HepG2 (cell line): ENCODE measurements around the gene SCARB2. TPM values are rescaled to one million over a fixed set of nuclear protein-coding genes. Genes with fewer than 3 reads are reported as not detected.

Experiments
- ATAC-seq: fragments of 200-7000 bp; cut with Tn5 transposase; 3 replicates; pipeline ENCODE4 v1.9.1; 2020; ENCODE audit warnings: mild to moderate bottlenecking, moderate library complexity
- BruUV-seq: library from RNA; stranded (reverse); fragments of 400-500 nt; replicated peaks from 2 replicates; lab custom pipeline; 2021; lab: Mats Ljungman, UMichigan
- CTCF ChIA-PET: fragments of 300-600 bp; formaldehyde crosslinking; extraction: SDS; loops from one replicate; lab custom pipeline; 2021; ENCODE audit warnings: low total read pairs, inconsistent platforms, low intra/inter-chr PET ratio; lab: Yijun Ruan, JAX
- POLR2A ChIA-PET: fragments of 350-600 bp; sonication (Branson Sonifier 250); formaldehyde crosslinking; loops from one replicate; lab custom pipeline; 2020; ENCODE audit warnings: antibody characterized with exemption, inconsistent platforms; lab: Yijun Ruan, JAX
- DNase-seq: peaks from one replicate; pipeline ENCODE4 v3.0.0-alpha.2; 2015; ENCODE audit warnings: low spot score
- FAIRE-seq: peaks from 3 replicates; lab custom pipeline; 2011; peaks lifted over from hg19 to GRCh38; lab: Jason Lieb, UNC
- H2AFZ ChIP-seq: one replicate; pipeline ENCODE4 v1.6.1; 2011; ENCODE audit warnings: low read length, inconsistent platforms
- H3K27ac ChIP-seq: fragments of 300-600 bp; 3 replicates; pipeline ENCODE4 v1.8.0; 2011; ENCODE audit warnings: mixed run types, mild to moderate bottlenecking, mixed read lengths, low read length, inconsistent platforms; ENCODE audit not compliant: insufficient read depth; ENCODE audit errors: extremely low read length
- H3K27me3 ChIP-seq, 2 experiments: fragments of 200-600 bp in 1 of 2; 2 replicates in 1 of 2; 3 replicates in 1 of 2; pipeline versions ENCODE4 v1.6.0 to v1.8.0; 2011; ENCODE audit warnings: low read length in 2 of 2, mild to moderate bottlenecking in 2 of 2, moderate library complexity in 2 of 2, inconsistent platforms in 1 of 2; ENCODE audit not compliant: insufficient read depth in 2 of 2, control insufficient read depth in 1 of 2
- H3K36me3 ChIP-seq, 2 experiments: fragments of 200-600 bp in 1 of 2; replicated peaks in 1 of 2; 2 replicates in 1 of 2; 3 replicates in 1 of 2; pipeline versions ENCODE4 v1.5.1 to v1.8.0; 2011; ENCODE audit warnings: low read length in 2 of 2, inconsistent platforms in 1 of 2; ENCODE audit not compliant: insufficient read depth in 2 of 2, control insufficient read depth in 1 of 2
- H3K4me1 ChIP-seq: 2 replicates; pipeline ENCODE4 v1.5.1; 2012; ENCODE audit warnings: low read length, inconsistent platforms; ENCODE audit not compliant: insufficient read depth
- H3K4me2 ChIP-seq: 2 replicates; pipeline ENCODE4 v1.6.0; 2011; ENCODE audit warnings: low read depth, low read length, inconsistent platforms
- H3K4me3 ChIP-seq, 3 experiments: fragments of 200-600 bp in 1 of 3; sonication (generic), shearing (Covaris generic) in 1 of 3; replicated peaks in 1 of 3; 2 replicates each; pipeline ENCODE4 v1.5.1; 2011 to 2016; ENCODE audit warnings: low read length in 3 of 3, inconsistent platforms in 2 of 3, low read depth in 2 of 3, mild to moderate bottlenecking in 2 of 3, control low read depth in 1 of 3, mixed read lengths in 1 of 3; ENCODE audit not compliant: insufficient read depth in 1 of 3
- H3K79me2 ChIP-seq: one replicate; pipeline ENCODE4 v1.6.1; 2011; ENCODE audit warnings: low read length, inconsistent platforms; ENCODE audit not compliant: insufficient read depth
- H3K9ac ChIP-seq: 2 replicates; pipeline ENCODE4 v1.6.0; 2011; ENCODE audit warnings: mild to moderate bottlenecking, low read depth, low read length, inconsistent platforms; ENCODE audit not compliant: insufficient read depth
- H3K9me3 ChIP-seq: 2 replicates; pipeline ENCODE4 v1.5.1; 2012; ENCODE audit warnings: mild to moderate bottlenecking, low read length
- H4K20me1 ChIP-seq: 2 replicates; pipeline ENCODE4 v1.6.0; 2011; ENCODE audit warnings: inconsistent platforms, mild to moderate bottlenecking, low read length, moderate library complexity; ENCODE audit not compliant: insufficient read depth
- MTERF4 ChIP-seq: sonication (generic); formaldehyde crosslinking; IDR thresholded peaks from 2 replicates; pipeline ENCODE4 v1.8.0; 2023; ENCODE audit warnings: mild to moderate bottlenecking, missing genetic modification reagents
- PAX8 ChIP-seq: sonication (generic); formaldehyde crosslinking; IDR thresholded peaks from 2 replicates; pipeline ENCODE4 v1.8.0; 2022; ENCODE audit warnings: mild to moderate bottlenecking, missing genetic modification reagents, borderline replicate concordance
- ZFP36 ChIP-seq: fragments of 150-350 bp; IDR thresholded peaks from 2 replicates; pipeline ENCODE4 v1.6.1; 2018; ENCODE audit warnings: borderline replicate concordance, low read length, low read depth; ENCODE audit not compliant: partially characterized antibody
- ZNF124 ChIP-seq: sonication (generic); formaldehyde crosslinking; IDR thresholded peaks from 2 replicates; pipeline ENCODE4 v1.4.0; 2020; ENCODE audit warnings: missing genetic modification reagents
- ZNF709 ChIP-seq: sonication (generic); formaldehyde crosslinking; IDR thresholded peaks from 2 replicates; pipeline ENCODE4 v1.5.0; 2020; ENCODE audit warnings: mild to moderate bottlenecking, missing genetic modification reagents
- WGBS: methylation state at CpG from one replicate; pipeline ENCODE4 v1.1.6; 2017; ENCODE audit warnings: low lambda C conversion rate; 5-methylcytosine and 5-hydroxymethylcytosine counted together
- in situ Hi-C: cut with HindIII; loops from 2 replicates; pipeline ENCODE4 v1.10.0; 2017; ENCODE audit warnings: low pct_unique_long_range_greater_than_20kb; ENCODE audit not compliant: extremely low pct_ligation_motif_present
- intact Hi-C: fragments of 100-400 bp; cut with micrococcal nuclease; formaldehyde crosslinking; loops from one replicate; pipeline ENCODE4 v1.10.0; 2022; ENCODE audit not compliant: unreplicated experiment
- polyA plus RNA-seq, 8 experiments: library from polyadenylated mRNA; depleted of rRNA in 3 of 8; stranded (reverse) in 7 of 8; unstranded in 1 of 8; fragments of >200 nt; fragmentation: Illumina TruSeq in 4 of 8; extraction: Trizol in 4 of 8; gene quantifications; 2 replicates each; pipeline versions ENCODE4 v1.2.1 to v1.2.3, GENCODE V29; 2011 to 2016; ENCODE audit warnings: low read depth in 4 of 8, missing spikeins in 1 of 8, mixed read lengths in 1 of 8; ENCODE audit not compliant: insufficient read depth in 1 of 8
- total RNA-seq, 5 experiments: library from RNA; depleted of rRNA; stranded (reverse); fragments of >200 nt; fragmentation: Illumina TruSeq; extraction: Trizol; gene quantifications; 2 replicates each; pipeline ENCODE4 v1.2.3, GENCODE V29; 2016; ENCODE audit warnings: low read depth in 1 of 5
- TF ChIP-seq, protein P1 (sequence below): sonication (generic); formaldehyde crosslinking; IDR thresholded peaks from 2 replicates; pipeline ENCODE4 v1.9.0; 2021; ENCODE audit warnings: mild to moderate bottlenecking, missing genetic modification reagents

SCARB2 gene
- total and polyA plus RNA-seq, 2 of the 13 experiments (the other 11 are each of a cell fraction or from before 2014, with no cell fraction given): 40.6 to 43.4 TPM

GRCh38 chr4:76238236-76238635 lies 24.6 kb upstream of the SCARB2 start:
- DNase-seq (no peak), ATAC-seq (no peak), FAIRE-seq (no peak)
- no peaks in the 10 kb centered on the region for H4K20me1 ChIP-seq
- intact Hi-C loops (no loop called here), in situ Hi-C loops (no loop called here)
- H3K4me2 ChIP-seq: no peak overlapping the region
- no peak overlapping the region for H3K9ac ChIP-seq
- H3K79me2 ChIP-seq: no peaks in the 10 kb centered on the region
- 72% methylated on average over 4 of the region's 4 CpGs for WGBS
- no peak overlapping the region for H2AFZ ChIP-seq
- TF ChIP-seq PAX8 (CRISPR knock-in tag) (no peak), ZNF709 (CRISPR knock-in tag) (no peak), MTERF4 (CRISPR knock-in tag) (no peak)
- ChIA-PET CTCF (no interaction called here), POLR2A (no interaction called here)
- BruUV-seq: no TSS peak
- no peaks in the 10 kb centered on the region for H3K27me3 ChIP-seq
- H3K9me3 ChIP-seq: no peaks in the 10 kb centered on the region
- H3K36me3 ChIP-seq: no peaks in the 10 kb centered on the region
- no peak overlapping the region for H3K27ac ChIP-seq
- H3K4me1 ChIP-seq: peaks cover 12% of the 10 kb centered on the region
- no peak overlapping the region for H3K4me3 ChIP-seq

DNA sequence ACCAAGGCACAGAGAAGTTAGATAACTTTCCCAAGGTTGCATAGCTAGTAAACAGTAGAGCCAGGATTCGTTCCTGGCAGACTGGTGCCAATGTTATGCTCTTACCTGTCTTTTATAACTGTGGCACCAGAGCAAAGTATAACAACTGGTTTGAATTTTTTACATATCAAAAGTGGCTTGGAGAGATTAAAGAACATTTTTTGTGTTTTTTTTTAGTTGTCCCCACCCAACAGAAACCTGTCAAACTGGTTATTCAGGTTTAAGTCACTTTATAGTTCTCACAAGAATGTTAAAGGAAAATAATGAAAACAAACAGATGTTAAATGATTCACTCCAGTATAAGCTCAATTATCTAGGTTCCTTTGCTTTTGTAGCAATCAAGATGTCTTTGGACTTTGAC lies 22.3 kb upstream of the SCARB2 start:
- DNase-seq: no peak
- 0% methylated on average over 1 of the region's 1 CpG for WGBS
- no peaks in the 10 kb centered on the region for H3K9me3 ChIP-seq
- no peaks in the 10 kb centered on the region for H3K79me2 ChIP-seq
- no peak overlapping the region for H3K9ac ChIP-seq
- H4K20me1 ChIP-seq: no peaks in the 10 kb centered on the region
- no peak overlapping the region for H2AFZ ChIP-seq
- no peak for ATAC-seq
- H3K4me2 ChIP-seq: no peak overlapping the region
- no peaks in the 10 kb centered on the region for H3K36me3 ChIP-seq
- CTCF ChIA-PET: no interaction called here
- H3K27me3 ChIP-seq: no peaks in the 10 kb centered on the region
- in situ Hi-C loops (no loop called here), intact Hi-C loops (no loop called here)
- no peak for FAIRE-seq
- peaks cover 12% of the 10 kb centered on the region for H3K4me1 ChIP-seq
- POLR2A ChIA-PET: no interaction called here
- no TSS peak for BruUV-seq
- no peak overlapping the region for H3K27ac ChIP-seq
- no peak overlapping the region for H3K4me3 ChIP-seq
- TF ChIP-seq ZNF124: no peak
- no peak for TF ChIP-seq ZFP36
- TF ChIP-seq, protein P1, sequence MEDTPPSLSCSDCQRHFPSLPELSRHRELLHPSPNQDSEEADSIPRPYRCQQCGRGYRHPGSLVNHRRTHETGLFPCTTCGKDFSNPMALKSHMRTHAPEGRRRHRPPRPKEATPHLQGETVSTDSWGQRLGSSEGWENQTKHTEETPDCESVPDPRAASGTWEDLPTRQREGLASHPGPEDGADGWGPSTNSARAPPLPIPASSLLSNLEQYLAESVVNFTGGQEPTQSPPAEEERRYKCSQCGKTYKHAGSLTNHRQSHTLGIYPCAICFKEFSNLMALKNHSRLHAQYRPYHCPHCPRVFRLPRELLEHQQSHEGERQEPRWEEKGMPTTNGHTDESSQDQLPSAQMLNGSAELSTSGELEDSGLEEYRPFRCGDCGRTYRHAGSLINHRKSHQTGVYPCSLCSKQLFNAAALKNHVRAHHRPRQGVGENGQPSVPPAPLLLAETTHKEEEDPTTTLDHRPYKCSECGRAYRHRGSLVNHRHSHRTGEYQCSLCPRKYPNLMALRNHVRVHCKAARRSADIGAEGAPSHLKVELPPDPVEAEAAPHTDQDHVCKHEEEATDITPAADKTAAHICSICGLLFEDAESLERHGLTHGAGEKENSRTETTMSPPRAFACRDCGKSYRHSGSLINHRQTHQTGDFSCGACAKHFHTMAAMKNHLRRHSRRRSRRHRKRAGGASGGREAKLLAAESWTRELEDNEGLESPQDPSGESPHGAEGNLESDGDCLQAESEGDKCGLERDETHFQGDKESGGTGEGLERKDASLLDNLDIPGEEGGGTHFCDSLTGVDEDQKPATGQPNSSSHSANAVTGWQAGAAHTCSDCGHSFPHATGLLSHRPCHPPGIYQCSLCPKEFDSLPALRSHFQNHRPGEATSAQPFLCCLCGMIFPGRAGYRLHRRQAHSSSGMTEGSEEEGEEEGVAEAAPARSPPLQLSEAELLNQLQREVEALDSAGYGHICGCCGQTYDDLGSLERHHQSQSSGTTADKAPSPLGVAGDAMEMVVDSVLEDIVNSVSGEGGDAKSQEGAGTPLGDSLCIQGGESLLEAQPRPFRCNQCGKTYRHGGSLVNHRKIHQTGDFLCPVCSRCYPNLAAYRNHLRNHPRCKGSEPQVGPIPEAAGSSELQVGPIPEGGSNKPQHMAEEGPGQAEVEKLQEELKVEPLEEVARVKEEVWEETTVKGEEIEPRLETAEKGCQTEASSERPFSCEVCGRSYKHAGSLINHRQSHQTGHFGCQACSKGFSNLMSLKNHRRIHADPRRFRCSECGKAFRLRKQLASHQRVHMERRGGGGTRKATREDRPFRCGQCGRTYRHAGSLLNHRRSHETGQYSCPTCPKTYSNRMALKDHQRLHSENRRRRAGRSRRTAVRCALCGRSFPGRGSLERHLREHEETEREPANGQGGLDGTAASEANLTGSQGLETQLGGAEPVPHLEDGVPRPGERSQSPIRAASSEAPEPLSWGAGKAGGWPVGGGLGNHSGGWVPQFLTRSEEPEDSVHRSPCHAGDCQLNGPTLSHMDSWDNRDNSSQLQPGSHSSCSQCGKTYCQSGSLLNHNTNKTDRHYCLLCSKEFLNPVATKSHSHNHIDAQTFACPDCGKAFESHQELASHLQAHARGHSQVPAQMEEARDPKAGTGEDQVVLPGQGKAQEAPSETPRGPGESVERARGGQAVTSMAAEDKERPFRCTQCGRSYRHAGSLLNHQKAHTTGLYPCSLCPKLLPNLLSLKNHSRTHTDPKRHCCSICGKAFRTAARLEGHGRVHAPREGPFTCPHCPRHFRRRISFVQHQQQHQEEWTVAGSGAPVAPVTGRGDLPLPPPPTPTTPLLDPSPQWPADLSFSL (CRISPR knock-in tag): no peak
